ENCODE results near the gene TXK.
A peak's percentile ranks its signal among the peaks of the same experiment; 100 is the strongest.

Gene TXK

DNA sequence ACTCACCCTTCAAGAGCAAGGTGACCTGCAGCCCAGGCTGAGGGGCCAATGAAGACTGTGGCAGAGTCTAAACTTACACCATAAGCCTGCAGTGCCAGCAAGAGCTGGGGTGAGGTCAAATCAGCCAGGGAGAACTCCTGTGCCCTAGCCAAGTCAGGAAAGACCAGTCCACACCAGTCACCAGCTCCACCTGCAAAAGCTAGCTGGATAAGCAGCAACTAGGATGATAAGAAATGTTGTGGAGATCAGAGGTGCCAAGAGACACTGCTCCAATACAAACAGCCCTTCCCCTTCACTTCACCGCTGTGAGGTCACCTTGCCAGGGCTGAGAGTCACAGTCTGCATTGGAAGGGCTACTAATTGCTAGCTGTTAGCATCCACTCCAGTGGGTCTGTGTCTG is 86.2 kb downstream of the TXK start:
- H3K36me3 Mint-ChIP-seq (ENCODE audit: insufficient read depth), result peaks cover 6% of the 10 kb centered on the region
- no peak for ATAC-seq (replicated peaks)
- peak overlapping the region; percentile 72 to 80 for H3K4me3 Mint-ChIP-seq
- peaks cover 47% of the 10 kb centered on the region in 2 donors for H3K4me1 Mint-ChIP-seq (ENCODE audit: low read depth in 2 of 2)
- no peaks in the 10 kb centered on the region for H3K9me3 Mint-ChIP-seq
- no peak for DNase-seq
- H3K27me3 Mint-ChIP-seq, result peaks cover 17 to 35% of the 10 kb centered on the region in 2 donors
- no peak overlapping the region for H3K27ac Mint-ChIP-seq

DNA sequence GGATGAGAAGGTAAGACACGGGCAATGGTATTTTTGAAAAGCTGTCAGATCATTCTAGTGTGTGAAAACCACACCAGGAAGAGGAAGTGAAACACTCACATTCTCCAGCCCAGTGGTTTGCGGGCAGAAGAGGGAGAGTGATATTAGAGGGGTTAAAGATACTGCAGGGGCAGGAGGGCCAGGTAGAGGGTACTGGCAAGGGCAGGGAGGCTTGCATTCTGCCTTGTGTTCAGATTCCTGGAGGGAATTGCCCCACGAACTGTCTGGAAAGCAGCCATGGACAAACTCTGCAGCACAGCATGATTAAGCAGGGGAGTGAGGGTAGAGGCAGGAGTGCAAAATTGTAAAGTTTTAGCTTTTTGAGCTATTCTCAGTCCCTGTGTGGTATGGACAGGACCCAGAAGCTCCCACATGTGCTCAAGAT is 86.6 kb downstream of the TXK start:
- peak overlapping the region; percentile 72 to 80 for H3K4me3 Mint-ChIP-seq
- peaks cover 6% of the 10 kb centered on the region for H3K36me3 Mint-ChIP-seq (ENCODE audit: insufficient read depth)
- H3K27ac Mint-ChIP-seq, result peak overlapping the region; percentile 5 to 23
- H3K4me1 Mint-ChIP-seq (ENCODE audit: low read depth in 2 of 2), result peaks cover 49 to 51% of the 10 kb centered on the region in 2 donors
- ATAC-seq (replicated peaks) (peak; percentile 92), DNase-seq (peak; percentile 41 to 49 (median 41))
- H3K9me3 Mint-ChIP-seq, result no peaks in the 10 kb centered on the region
- peaks cover 21 to 40% of the 10 kb centered on the region in 2 donors for H3K27me3 Mint-ChIP-seq

DNA sequence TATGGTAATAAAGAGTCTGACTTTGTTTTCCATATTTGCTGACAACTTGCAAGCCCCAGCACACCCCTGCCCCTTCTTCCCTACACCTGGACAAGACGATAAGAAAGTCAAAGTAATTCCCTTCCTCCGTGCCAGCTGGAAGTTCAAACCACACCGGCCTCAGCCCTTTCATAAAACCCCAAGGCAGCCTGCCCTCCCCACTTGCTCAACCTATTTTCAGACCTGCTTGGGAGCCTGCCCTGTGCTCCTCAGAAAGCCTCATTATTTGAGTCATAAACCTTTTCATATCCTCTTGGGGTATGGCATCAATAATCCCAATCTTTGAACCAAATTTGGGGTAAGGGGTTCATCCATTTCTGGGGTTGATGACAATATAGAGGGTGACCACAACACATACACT is 88.0 kb downstream of the TXK start:
- Mint-ChIP-seq H3K27ac (peak overlapping the region in 1 of 2 donors; percentile 21), H3K27me3 (peaks cover 35 to 51% of the 10 kb centered on the region in 2 donors), H3K9me3 (no peaks in the 10 kb centered on the region), H3K36me3 (ENCODE audit: insufficient read depth) (peaks cover 6% of the 10 kb centered on the region), H3K4me1 (ENCODE audit: low read depth in 2 of 2) (peaks cover 49 to 52% of the 10 kb centered on the region in 2 donors), H3K4me3 (peak overlapping the region in 1 of 2 donors; percentile 72)
- DNase-seq (no peak), ATAC-seq (replicated peaks) (no peak)

DNA sequence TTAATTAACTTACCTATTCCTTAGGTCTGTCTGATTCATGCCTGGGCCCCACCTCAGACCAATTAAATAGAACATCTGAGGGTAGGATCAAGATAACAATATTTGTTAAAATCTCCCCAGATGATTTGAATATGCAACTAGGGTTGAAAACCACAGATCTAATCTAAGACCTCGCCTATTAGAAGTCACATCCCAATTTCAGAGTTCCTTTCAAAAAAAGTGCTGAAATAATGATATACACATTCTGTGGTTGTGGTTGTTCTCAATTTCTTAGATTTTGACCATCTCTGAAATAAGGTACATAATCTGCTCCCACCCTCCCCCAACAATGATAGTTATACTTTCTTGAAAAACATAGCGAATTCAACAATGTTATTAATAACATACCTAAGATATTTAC is 89.8 kb downstream of the TXK start:
- Mint-ChIP-seq H3K4me3 (peak overlapping the region in 1 of 2 donors; percentile 14), H3K9me3 (no peaks in the 10 kb centered on the region), H3K27ac (no peak overlapping the region), H3K36me3 (ENCODE audit: insufficient read depth) (peaks cover 4% of the 10 kb centered on the region), H3K4me1 (ENCODE audit: low read depth in 2 of 2) (peaks cover 46 to 50% of the 10 kb centered on the region in 2 donors), H3K27me3 (peaks cover 40 to 45% of the 10 kb centered on the region in 2 donors)
- ATAC-seq (replicated peaks), result peak; percentile 18
- DNase-seq, result no peak

DNA sequence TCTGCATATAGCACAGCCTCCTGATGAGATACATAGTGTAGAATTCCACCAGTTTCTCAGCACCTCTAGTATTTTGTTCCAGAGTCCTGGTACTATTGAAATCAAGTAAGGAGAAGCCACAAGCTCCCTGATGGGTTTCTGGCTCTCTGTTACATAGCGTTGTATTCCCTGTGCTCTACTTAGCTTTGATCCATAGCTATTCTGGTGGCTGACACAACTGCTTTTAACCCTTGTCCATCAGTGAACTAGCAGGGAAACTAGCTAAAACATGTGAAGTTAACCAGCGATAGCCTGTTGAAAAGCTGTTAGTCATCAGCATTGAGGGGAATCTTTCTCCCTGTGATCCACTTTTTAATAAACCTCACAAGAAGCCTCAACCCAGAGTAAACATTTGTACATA is 90.5 kb downstream of the TXK start:
- H3K9me3 Mint-ChIP-seq, result no peaks in the 10 kb centered on the region
- H3K27ac Mint-ChIP-seq, result no peak overlapping the region
- peaks cover 44 to 46% of the 10 kb centered on the region in 2 donors for H3K4me1 Mint-ChIP-seq (ENCODE audit: low read depth in 2 of 2)
- no peak overlapping the region for H3K4me3 Mint-ChIP-seq
- peaks cover 40 to 41% of the 10 kb centered on the region in 2 donors for H3K27me3 Mint-ChIP-seq
- DNase-seq, result no peak
- ATAC-seq (replicated peaks), result no peak
- peaks cover 4% of the 10 kb centered on the region for H3K36me3 Mint-ChIP-seq (ENCODE audit: insufficient read depth)

DNA sequence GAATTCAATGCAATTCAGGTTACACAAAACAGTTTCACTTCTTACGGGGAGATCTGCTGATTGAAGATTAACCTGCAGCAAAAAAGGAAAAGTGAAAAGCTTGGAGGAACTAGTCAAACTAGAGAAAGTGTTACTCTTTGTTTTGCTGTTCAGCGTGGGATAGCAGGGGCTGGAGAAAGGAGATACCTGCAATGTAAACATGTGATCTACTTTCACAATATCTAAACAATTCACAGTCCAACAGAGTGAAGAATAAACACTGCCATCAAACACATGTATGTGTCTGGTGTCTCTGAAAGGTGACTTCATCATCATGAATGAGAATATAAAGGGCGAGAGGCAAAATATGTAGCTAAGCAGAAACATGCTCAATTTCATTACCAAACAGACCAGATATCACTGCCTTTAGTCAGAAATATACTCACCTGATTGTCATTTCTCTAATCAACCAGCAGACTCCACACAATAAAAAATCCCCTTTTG is 91.0 kb downstream of the TXK start:
- Mint-ChIP-seq H3K36me3 (ENCODE audit: insufficient read depth) (peaks cover 4% of the 10 kb centered on the region), H3K4me1 (ENCODE audit: low read depth in 2 of 2) (peaks cover 43 to 44% of the 10 kb centered on the region in 2 donors), H3K27ac (no peak overlapping the region), H3K4me3 (no peak overlapping the region), H3K27me3 (peaks cover 40 to 41% of the 10 kb centered on the region in 2 donors), H3K9me3 (no peaks in the 10 kb centered on the region)
- DNase-seq, result no peak
- no peak for ATAC-seq (replicated peaks)

DNA sequence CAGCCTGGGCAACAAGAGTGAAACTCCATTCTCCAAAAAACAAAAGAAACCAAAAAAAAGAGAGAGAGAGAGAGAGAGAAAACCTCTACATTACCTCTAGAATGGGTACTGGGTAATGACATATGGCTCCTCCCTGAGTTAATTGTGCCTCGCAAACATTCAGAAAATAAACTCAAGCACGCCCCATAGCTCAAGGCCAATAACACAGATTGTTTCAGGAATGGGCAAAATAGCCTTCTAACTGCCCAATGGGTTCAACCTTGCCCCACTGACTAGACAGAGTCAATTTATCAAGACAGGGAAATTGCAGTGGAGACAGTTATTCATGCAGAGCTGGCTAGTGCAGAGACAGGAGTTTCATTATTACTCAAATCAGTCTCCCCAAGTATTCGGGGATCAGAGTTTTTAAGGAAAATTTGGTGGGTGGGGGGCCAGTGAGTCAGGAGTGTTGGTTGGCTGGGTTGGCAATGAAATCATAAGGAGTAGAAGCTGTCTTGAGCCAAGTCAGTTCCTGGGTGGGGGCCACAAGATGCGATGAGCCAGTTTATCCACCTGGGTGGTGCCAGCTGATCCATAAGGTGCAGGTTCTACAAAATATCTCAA is 92.4 kb downstream of the TXK start:
- H3K4me1 Mint-ChIP-seq (ENCODE audit: low read depth in 2 of 2), result peaks cover 30 to 31% of the 10 kb centered on the region in 2 donors
- H3K27me3 Mint-ChIP-seq, result peaks cover 31 to 40% of the 10 kb centered on the region in 2 donors
- ATAC-seq (replicated peaks) (no peak), DNase-seq (no peak)
- H3K36me3 Mint-ChIP-seq (ENCODE audit: insufficient read depth), result no peaks in the 10 kb centered on the region
- no peaks in the 10 kb centered on the region for H3K9me3 Mint-ChIP-seq
- H3K4me3 Mint-ChIP-seq, result no peak overlapping the region
- no peak overlapping the region for H3K27ac Mint-ChIP-seq

DNA sequence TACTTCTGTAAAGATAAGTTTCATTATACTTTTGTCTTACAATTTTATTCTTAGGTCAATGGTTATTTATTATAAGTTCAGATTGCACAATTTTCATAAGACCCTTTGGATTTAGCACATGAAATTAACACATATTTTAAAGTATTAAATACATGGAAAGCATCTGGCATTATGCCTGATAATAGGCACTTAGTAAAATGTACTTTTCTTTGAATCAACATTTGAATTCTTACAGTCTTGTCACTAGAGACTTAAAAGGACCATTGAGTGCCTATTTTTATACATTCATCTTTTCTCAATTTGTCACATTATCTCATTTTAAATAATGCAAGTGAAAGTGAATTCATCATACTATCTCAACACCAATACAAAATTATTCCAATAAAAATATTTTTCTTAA is 94.5 kb downstream of the TXK start:
- Mint-ChIP-seq H3K36me3 (ENCODE audit: insufficient read depth) (no peaks in the 10 kb centered on the region), H3K4me3 (no peak overlapping the region)
- no peak for DNase-seq

DNA sequence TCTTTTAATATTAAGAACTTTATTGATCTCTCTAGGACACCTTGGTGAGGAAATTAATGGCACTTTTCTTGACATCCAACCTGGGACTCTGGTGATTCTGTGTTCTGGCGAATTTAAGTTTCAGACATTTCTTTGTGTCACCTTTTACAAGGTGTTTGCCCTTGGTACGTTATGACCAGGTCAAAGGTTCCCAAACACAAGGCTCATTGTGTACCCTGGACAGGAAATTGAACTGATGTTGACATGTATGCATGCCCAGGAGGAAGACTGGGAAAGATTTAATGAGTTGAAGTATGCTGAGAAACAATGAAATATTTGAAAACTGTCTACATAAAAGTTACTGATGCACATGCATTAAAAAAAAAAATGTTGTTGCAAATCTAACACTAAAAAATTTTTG is 95.4 kb downstream of the TXK start:
- peaks cover 13 to 14% of the 10 kb centered on the region in 2 donors for H3K4me1 Mint-ChIP-seq (ENCODE audit: low read depth in 2 of 2)
- no peaks in the 10 kb centered on the region for H3K36me3 Mint-ChIP-seq (ENCODE audit: insufficient read depth)
- DNase-seq, result no peak
- H3K9me3 Mint-ChIP-seq, result no peaks in the 10 kb centered on the region
- H3K27ac Mint-ChIP-seq, result no peak overlapping the region
- no peak overlapping the region for H3K4me3 Mint-ChIP-seq
- no peak for ATAC-seq (replicated peaks)
- peaks cover 22 to 30% of the 10 kb centered on the region in 2 donors for H3K27me3 Mint-ChIP-seq

More for the DNA sequence above, 94.5 kb downstream of the TXK start:
- Mint-ChIP-seq H3K4me1 (ENCODE audit: low read depth in 2 of 2) (peaks cover 17 to 18% of the 10 kb centered on the region in 2 donors), H3K27me3 (peaks cover 22 to 30% of the 10 kb centered on the region in 2 donors), H3K9me3 (no peaks in the 10 kb centered on the region), H3K27ac (no peak overlapping the region)
- ATAC-seq (replicated peaks), result no peak

DNA sequence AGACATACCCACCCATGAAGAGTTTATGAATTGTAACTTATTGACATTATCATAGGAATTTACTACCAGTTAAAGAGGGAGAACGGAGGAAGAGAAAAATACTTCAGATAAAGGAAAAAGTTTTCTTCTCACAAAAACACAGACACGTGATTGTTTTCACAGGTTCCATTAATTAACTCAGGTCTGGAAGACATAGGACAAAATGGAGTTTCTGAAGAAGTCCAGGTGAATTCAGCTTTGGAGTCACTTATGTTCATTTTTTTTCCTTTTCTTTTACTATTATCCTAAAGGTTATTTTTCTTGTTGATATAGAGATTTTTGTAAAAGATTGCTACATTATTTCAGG is 97.0 kb downstream of the TXK start:
- no peak overlapping the region for H3K4me3 Mint-ChIP-seq
- no peaks in the 10 kb centered on the region for H3K36me3 Mint-ChIP-seq (ENCODE audit: insufficient read depth)
- H3K4me1 Mint-ChIP-seq (ENCODE audit: low read depth in 2 of 2), result peaks cover 2 to 6% of the 10 kb centered on the region in 2 donors
- no peak overlapping the region for H3K27ac Mint-ChIP-seq
- no peak for DNase-seq
- H3K27me3 Mint-ChIP-seq, result peaks cover 9 to 16% of the 10 kb centered on the region in 2 donors
- no peaks in the 10 kb centered on the region for H3K9me3 Mint-ChIP-seq
- no peak for ATAC-seq (replicated peaks)

DNA sequence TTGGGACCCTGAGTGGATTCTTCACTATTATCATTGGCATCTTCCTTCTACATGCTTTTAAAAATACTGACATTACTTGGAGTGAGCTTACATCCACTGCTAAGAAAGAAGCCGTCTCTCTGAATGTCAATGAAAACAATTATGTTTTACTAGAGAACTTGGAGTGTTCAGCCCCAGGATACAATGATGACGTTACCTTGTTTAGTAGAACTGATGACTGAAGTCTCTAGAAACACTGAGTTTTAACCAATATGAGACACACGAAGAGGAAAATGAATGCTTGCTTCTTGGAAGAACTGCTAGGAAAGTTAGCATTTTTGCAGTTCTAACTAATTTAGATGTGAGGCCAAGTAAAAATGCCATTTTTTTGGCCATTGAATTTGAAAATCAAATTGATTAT is 98.1 kb downstream of the TXK start:
- DNase-seq (no peak), ATAC-seq (replicated peaks) (no peak)
- H3K4me1 Mint-ChIP-seq (ENCODE audit: low read depth in 2 of 2), result peaks cover 2 to 6% of the 10 kb centered on the region in 2 donors
- H3K36me3 Mint-ChIP-seq (ENCODE audit: insufficient read depth), result no peaks in the 10 kb centered on the region
- no peak overlapping the region for H3K27ac Mint-ChIP-seq
- H3K9me3 Mint-ChIP-seq, result no peaks in the 10 kb centered on the region
- H3K27me3 Mint-ChIP-seq, result peaks cover 0 to 6% of the 10 kb centered on the region in 2 donors
- H3K4me3 Mint-ChIP-seq, result no peak overlapping the region

DNA sequence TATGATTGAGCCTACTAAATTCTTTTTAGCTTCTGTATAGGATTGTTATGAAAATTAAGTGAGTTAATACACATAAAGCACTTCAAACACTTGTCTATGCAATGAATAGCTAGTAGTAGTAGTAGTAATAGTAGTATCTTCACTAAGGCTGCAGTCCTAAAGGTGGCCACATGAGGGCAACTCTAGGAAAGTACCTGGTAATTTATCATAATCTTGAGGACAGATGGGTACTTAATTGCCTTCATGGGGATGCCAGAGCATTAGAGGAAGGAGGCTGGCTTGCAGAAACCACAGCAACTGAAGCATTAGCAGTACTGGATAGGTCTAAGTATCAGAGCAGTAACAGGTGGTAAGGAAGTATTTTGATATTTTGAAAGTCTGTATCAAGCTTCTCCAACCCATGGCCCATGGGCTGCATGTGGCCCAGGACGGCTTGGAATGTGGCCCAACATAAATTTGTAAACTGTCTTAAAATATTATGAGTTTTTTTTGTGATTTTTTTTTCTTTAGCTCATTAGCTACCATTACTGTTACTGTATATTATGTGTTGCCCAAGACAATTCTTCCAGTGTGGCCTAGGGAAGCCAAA is 100.1 kb downstream of the TXK start:
- H3K36me3 Mint-ChIP-seq (ENCODE audit: insufficient read depth), result no peaks in the 10 kb centered on the region
- H3K9me3 Mint-ChIP-seq, result no peaks in the 10 kb centered on the region
- H3K4me1 Mint-ChIP-seq (ENCODE audit: low read depth in 2 of 2), result peaks cover 2 to 6% of the 10 kb centered on the region in 2 donors
- H3K27ac Mint-ChIP-seq, result no peak overlapping the region
- DNase-seq (peak; percentile 57 to 66 (median 60)), ATAC-seq (replicated peaks) (peak; percentile 97)
- no peaks in the 10 kb centered on the region for H3K27me3 Mint-ChIP-seq
- H3K4me3 Mint-ChIP-seq, result no peak overlapping the region

DNA sequence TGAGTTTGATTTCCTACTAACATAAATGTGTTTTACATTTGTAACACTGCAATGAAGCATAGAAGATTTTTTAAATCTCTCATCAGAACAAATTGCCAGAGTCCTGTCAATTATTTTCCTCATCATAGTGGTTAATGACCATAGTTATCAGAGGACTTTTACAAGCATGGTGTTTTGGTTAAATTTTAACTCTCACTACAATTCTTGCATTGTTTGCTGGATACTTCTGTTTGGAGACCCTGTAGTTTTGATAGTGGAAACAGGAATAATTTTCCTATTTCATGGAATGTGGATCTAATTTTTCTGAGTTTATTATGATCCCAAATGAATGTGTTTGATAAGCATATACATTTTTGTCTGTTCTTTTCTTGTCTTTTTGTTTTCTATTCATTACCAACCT is 100.6 kb downstream of the TXK start:
- Mint-ChIP-seq H3K36me3 (ENCODE audit: insufficient read depth) (no peaks in the 10 kb centered on the region), H3K4me1 (ENCODE audit: low read depth in 2 of 2) (peaks cover 2 to 6% of the 10 kb centered on the region in 2 donors)
- no peak for ATAC-seq (replicated peaks)

DNA sequence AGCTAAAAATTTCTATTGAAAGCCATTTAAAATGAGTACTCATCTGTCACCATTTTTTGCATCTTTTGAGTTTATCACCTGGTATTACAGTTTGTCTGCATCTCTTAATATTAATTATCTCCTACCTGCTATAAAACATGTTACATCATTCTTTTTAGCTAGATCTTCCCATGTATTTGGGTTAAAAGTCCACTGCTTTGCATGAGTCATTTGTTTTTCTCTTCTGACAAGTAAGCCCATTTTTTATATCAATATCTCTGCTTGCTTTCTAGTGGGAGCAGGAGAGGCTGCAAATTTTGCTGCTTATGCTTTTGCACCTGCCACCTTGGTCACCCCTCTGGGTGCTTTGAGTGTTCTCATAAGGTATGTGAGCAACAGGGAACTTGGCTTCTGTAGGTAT is 101.3 kb downstream of the TXK start:
- ATAC-seq (replicated peaks) (no peak), DNase-seq (no peak)
- H3K4me1 Mint-ChIP-seq (ENCODE audit: low read depth in 2 of 2), result peaks cover 2 to 6% of the 10 kb centered on the region in 2 donors
- no peak overlapping the region for H3K27ac Mint-ChIP-seq
- H3K27me3 Mint-ChIP-seq, result no peaks in the 10 kb centered on the region
- H3K4me3 Mint-ChIP-seq, result no peak overlapping the region
- H3K36me3 Mint-ChIP-seq (ENCODE audit: insufficient read depth), result no peaks in the 10 kb centered on the region
- no peaks in the 10 kb centered on the region for H3K9me3 Mint-ChIP-seq

More for the DNA sequence above, 100.6 kb downstream of the TXK start:
- no peaks in the 10 kb centered on the region for H3K27me3 Mint-ChIP-seq
- no peak for DNase-seq
- H3K9me3 Mint-ChIP-seq, result no peaks in the 10 kb centered on the region
- no peak overlapping the region for H3K27ac Mint-ChIP-seq
- H3K4me3 Mint-ChIP-seq, result no peak overlapping the region
